Type B pancreatic cell (in vitro differentiated cells): ENCODE measurements around the gene WASHC1. TPM values are rescaled to one million over a fixed set of nuclear protein-coding genes. Genes with fewer than 3 reads are reported as not detected.
A peak's percentile ranks its signal among the peaks of the same experiment; 100 is the strongest.
"Not testable (repeated sequence)": the region's sequence is repeated elsewhere in the genome, so short reads cannot be mapped to it uniquely, and the experiment has no call there.

ENCODE experiments used
- DNase-seq: peaks from one replicate; pipeline ENCODE4 v3.0.0; 2021; ENCODE audit warnings: mixed read lengths; ENCODE audit not compliant: unreplicated experiment; ENCODE audit errors: extremely low spot score
- H3K27ac Mint-ChIP-seq: 2 replicates; pipeline ENCODE4 v1.8.0; 2021; ENCODE audit warnings: mild to moderate bottlenecking, mixed read lengths
- H3K27me3 Mint-ChIP-seq: 2 replicates; pipeline ENCODE4 v1.8.0; 2021; ENCODE audit warnings: mixed read lengths
- H3K36me3 Mint-ChIP-seq: 2 replicates; pipeline ENCODE4 v1.8.0; 2021; ENCODE audit warnings: mixed read lengths
- H3K4me1 Mint-ChIP-seq: one replicate; pipeline ENCODE4 v1.8.0; 2021; ENCODE audit warnings: mixed read lengths; ENCODE audit not compliant: unreplicated experiment
- H3K4me3 Mint-ChIP-seq: 2 replicates; pipeline ENCODE4 v1.8.0; 2021; ENCODE audit warnings: mild to moderate bottlenecking, mixed read lengths
- H3K9me3 Mint-ChIP-seq: 2 replicates; pipeline ENCODE4 v1.8.0; 2021; ENCODE audit warnings: mixed read lengths
- long read RNA-seq: library from polyadenylated mRNA; unstranded; transcript quantifications from one replicate; pipeline ENCODE4 v2.0.0, GENCODE V29; 2020
- total RNA-seq: library from RNA; stranded (reverse); gene quantifications from 2 replicates; pipeline ENCODE4 v1.2.1, GENCODE V29; 2021; ENCODE audit warnings: low replicate concordance

The WASHC1 gene
- 21.4 and 24.2 TPM in 2 replicates for total RNA-seq
- long read RNA-seq, partial matches to known transcripts: 0 of 2 reads
- long read RNA-seq, other reads (novel, unspliced or antisense): 2 of 2 reads

- not testable (repeated sequence) for H3K4me3 Mint-ChIP-seq, H3K27me3 Mint-ChIP-seq, DNase-seq, H3K36me3 Mint-ChIP-seq, H3K4me1 Mint-ChIP-seq, H3K9me3 Mint-ChIP-seq, H3K27ac Mint-ChIP-seq
Observed at GRCh38 chr9:29356-29755, at the start of gene WASHC1. TSS of gene WASHC1 (minus strand) at chr9:29456. CDS start at chr9:24999, 4,457 bp downstream.

GRCh38 chr9:78333-78732, 49.1 kb upstream of the WASHC1 start:
- H3K36me3 Mint-ChIP-seq, H3K4me3 Mint-ChIP-seq, DNase-seq, H3K4me1 Mint-ChIP-seq, H3K9me3 Mint-ChIP-seq, H3K27ac Mint-ChIP-seq: not testable (repeated sequence)
- peaks cover 38% of the 10 kb centered on the region for H3K27me3 Mint-ChIP-seq

GRCh38 chr9:76389-76788, 47.1 kb upstream of the WASHC1 start:
- not testable (repeated sequence) for H3K4me1 Mint-ChIP-seq, H3K9me3 Mint-ChIP-seq, DNase-seq, H3K4me3 Mint-ChIP-seq, H3K27ac Mint-ChIP-seq, H3K36me3 Mint-ChIP-seq
- peaks cover 38% of the 10 kb centered on the region for H3K27me3 Mint-ChIP-seq

- not testable (repeated sequence) for DNase-seq, H3K36me3 Mint-ChIP-seq
- peaks cover 30% of the 10 kb centered on the region for H3K27me3 Mint-ChIP-seq
Observed at GRCh38 chr9:73900-74525, 44.8 kb upstream of the WASHC1 start.

GRCh38 chr9:73076-73899, 44.0 kb upstream of the WASHC1 start:
- Mint-ChIP-seq H3K27me3 (peaks cover 30% of the 10 kb centered on the region), H3K4me3 (peak overlapping the region; percentile 81)
- H3K36me3 Mint-ChIP-seq, H3K4me1 Mint-ChIP-seq, H3K27ac Mint-ChIP-seq, H3K9me3 Mint-ChIP-seq: not testable (repeated sequence)
- DNase-seq: peak; percentile 68

More at GRCh38 chr9:73900-74525, 44.8 kb upstream of the WASHC1 start:
- not testable (repeated sequence) for H3K9me3 Mint-ChIP-seq, H3K27ac Mint-ChIP-seq, H3K4me1 Mint-ChIP-seq
- peak overlapping the region; percentile 81 for H3K4me3 Mint-ChIP-seq

- H3K4me3 Mint-ChIP-seq, DNase-seq, H3K27me3 Mint-ChIP-seq, H3K4me1 Mint-ChIP-seq, H3K36me3 Mint-ChIP-seq, H3K27ac Mint-ChIP-seq, H3K9me3 Mint-ChIP-seq: not testable (repeated sequence)
Observed at GRCh38 chr9:63031-63629, 33.9 kb upstream of the WASHC1 start.

GRCh38 chr9:52678-53077, 23.4 kb upstream of the WASHC1 start:
- DNase-seq, H3K36me3 Mint-ChIP-seq, H3K27me3 Mint-ChIP-seq: not testable (repeated sequence)

GRCh38 chr9:48190-48842, 19.1 kb upstream of the WASHC1 start:
- not testable (repeated sequence) for DNase-seq

More at GRCh38 chr9:52678-53077, 23.4 kb upstream of the WASHC1 start:
- H3K9me3 Mint-ChIP-seq, H3K4me3 Mint-ChIP-seq, H3K27ac Mint-ChIP-seq, H3K4me1 Mint-ChIP-seq: not testable (repeated sequence)

GRCh38 chr9:46639-47271, 17.5 kb upstream of the WASHC1 start:
- H3K9me3 Mint-ChIP-seq, H3K4me1 Mint-ChIP-seq, H3K27ac Mint-ChIP-seq, H3K4me3 Mint-ChIP-seq, DNase-seq, H3K36me3 Mint-ChIP-seq: not testable (repeated sequence)
- peaks cover 12% of the 10 kb centered on the region for H3K27me3 Mint-ChIP-seq

More at GRCh38 chr9:48190-48842, 19.1 kb upstream of the WASHC1 start:
- H3K36me3 Mint-ChIP-seq, H3K4me3 Mint-ChIP-seq, H3K27me3 Mint-ChIP-seq, H3K9me3 Mint-ChIP-seq, H3K27ac Mint-ChIP-seq, H3K4me1 Mint-ChIP-seq: not testable (repeated sequence)

GRCh38 chr9:46164-46563, 16.9 kb upstream of the WASHC1 start:
- H3K36me3 Mint-ChIP-seq, H3K27ac Mint-ChIP-seq, H3K4me1 Mint-ChIP-seq, H3K9me3 Mint-ChIP-seq, H3K4me3 Mint-ChIP-seq, DNase-seq: not testable (repeated sequence)
- H3K27me3 Mint-ChIP-seq: peaks cover 14% of the 10 kb centered on the region

GRCh38 chr9:45180-45878, 16.1 kb upstream of the WASHC1 start:
- H3K36me3 Mint-ChIP-seq, DNase-seq, H3K4me3 Mint-ChIP-seq, H3K27ac Mint-ChIP-seq, H3K4me1 Mint-ChIP-seq, H3K9me3 Mint-ChIP-seq: not testable (repeated sequence)
- peaks cover 12% of the 10 kb centered on the region for H3K27me3 Mint-ChIP-seq

- not testable (repeated sequence) for H3K27ac Mint-ChIP-seq, H3K4me1 Mint-ChIP-seq, H3K36me3 Mint-ChIP-seq, H3K9me3 Mint-ChIP-seq, H3K4me3 Mint-ChIP-seq, DNase-seq
- peaks cover 13% of the 10 kb centered on the region for H3K27me3 Mint-ChIP-seq
Observed at GRCh38 chr9:44416-44815, 15.2 kb upstream of the WASHC1 start.

- not testable (repeated sequence) for H3K4me3 Mint-ChIP-seq, H3K36me3 Mint-ChIP-seq, DNase-seq, H3K27ac Mint-ChIP-seq, H3K9me3 Mint-ChIP-seq, H3K4me1 Mint-ChIP-seq
- H3K27me3 Mint-ChIP-seq: peaks cover 13% of the 10 kb centered on the region
Observed at GRCh38 chr9:43636-44035, 14.4 kb upstream of the WASHC1 start.
